Osteoblast (primary cell): ENCODE results near the gene MCL1. TPM values are rescaled to one million over a fixed set of nuclear protein-coding genes. Genes with fewer than 3 reads are reported as not detected.

Experiments used
- DNase-seq: peaks from one replicate; pipeline ENCODE4 v3.0.0; 2011; ENCODE audit warnings: low spot score, mixed read lengths; ENCODE audit not compliant: insufficient read length; ENCODE audit errors: missing footprints
- H2AFZ ChIP-seq: 2 replicates; pipeline ENCODE4 v1.6.0; 2011; ENCODE audit warnings: mild to moderate bottlenecking, low read length
- H3K27ac ChIP-seq: 2 replicates; pipeline ENCODE4 v1.5.1; 2011; ENCODE audit warnings: mild to moderate bottlenecking, low read depth, low read length, moderate library complexity
- H3K27me3 ChIP-seq: 2 replicates; pipeline ENCODE4 v1.6.0; 2012; ENCODE audit warnings: mild to moderate bottlenecking, control low read depth, inconsistent platforms, low read length, moderate library complexity; ENCODE audit not compliant: insufficient read depth
- H3K36me3 ChIP-seq: 2 replicates; pipeline ENCODE4 v1.5.1; 2011; ENCODE audit warnings: mild to moderate bottlenecking, low read length, control low read depth, moderate library complexity; ENCODE audit not compliant: insufficient read depth
- H3K4me1 ChIP-seq: 2 replicates; pipeline ENCODE4 v1.5.1; 2011; ENCODE audit warnings: mild to moderate bottlenecking, low read length, control low read depth, moderate library complexity; ENCODE audit not compliant: insufficient read depth
- H3K4me2 ChIP-seq: 2 replicates; pipeline ENCODE4 v1.6.0; 2011; ENCODE audit warnings: mild to moderate bottlenecking, low read length; ENCODE audit not compliant: insufficient read depth
- H3K4me3 ChIP-seq: fragments of 200-600 bp; sonication (generic); 3 replicates; pipeline ENCODE4 v1.5.1; 2012; ENCODE audit warnings: mild to moderate bottlenecking, low read length, inconsistent platforms; ENCODE audit not compliant: insufficient read depth
- H3K79me2 ChIP-seq: 2 replicates; pipeline ENCODE4 v1.6.0; 2012; ENCODE audit warnings: mild to moderate bottlenecking, low read length, control low read depth, inconsistent platforms; ENCODE audit not compliant: insufficient read depth
- H3K9me3 ChIP-seq: 2 replicates; pipeline ENCODE4 v1.5.1; 2011; ENCODE audit warnings: low read depth, low read length, control low read depth
- H4K20me1 ChIP-seq: 2 replicates; pipeline ENCODE4 v1.6.0; 2012; ENCODE audit warnings: mild to moderate bottlenecking, low read length, control low read depth; ENCODE audit not compliant: insufficient read depth
- CTCF ChIP-seq: IDR thresholded peaks from 2 replicates; pipeline ENCODE4 v1.5.1; 2011; ENCODE audit warnings: mild to moderate bottlenecking, low read depth, low read length, moderate library complexity; ENCODE audit errors: extremely low read depth
- total RNA-seq: library from RNA; depleted of rRNA; stranded (reverse); fragments of >200 nt; gene quantifications from 2 replicates; pipeline ENCODE4 v1.2.3, GENCODE V29; 2012

Gene MCL1
- total RNA-seq, 1 donor, result 176 TPM

- H4K20me1 ChIP-seq, result no peaks in the 10 kb centered on the region
- H3K4me1 ChIP-seq, result peaks cover 18% of the 10 kb centered on the region
- peaks cover 20% of the 10 kb centered on the region for H3K79me2 ChIP-seq
- H2AFZ ChIP-seq, result no peak overlapping the region
- no peaks in the 10 kb centered on the region for H3K27me3 ChIP-seq
- H3K4me3 ChIP-seq, result no peak overlapping the region
- peaks cover 55% of the 10 kb centered on the region for H3K36me3 ChIP-seq
- DNase-seq, result peak; percentile 93
- no peaks in the 10 kb centered on the region for H3K9me3 ChIP-seq
- H3K27ac ChIP-seq, result peak overlapping the region; percentile 59
- TF ChIP-seq CTCF, result peak; percentile 51
- H3K4me2 ChIP-seq, result peak overlapping the region; percentile 12
These were observed 40.4 kb upstream of the MCL1 start for GRCh38 chr1:150619576-150620509.

GRCh38 chr1:150615346-150616201 is 36.2 kb upstream of the MCL1 start:
- no peak overlapping the region for H2AFZ ChIP-seq
- H3K9me3 ChIP-seq, result no peaks in the 10 kb centered on the region
- no peak for TF ChIP-seq CTCF
- H3K27ac ChIP-seq, result no peak overlapping the region
- DNase-seq, result no peak
- H4K20me1 ChIP-seq, result no peaks in the 10 kb centered on the region
- H3K4me2 ChIP-seq, result no peak overlapping the region
- H3K4me3 ChIP-seq, result no peak overlapping the region
- H3K79me2 ChIP-seq, result peaks cover 5% of the 10 kb centered on the region
- peaks cover 29% of the 10 kb centered on the region for H3K36me3 ChIP-seq
- peaks cover 51% of the 10 kb centered on the region for H3K4me1 ChIP-seq
- no peaks in the 10 kb centered on the region for H3K27me3 ChIP-seq

- peaks cover 37% of the 10 kb centered on the region for H3K4me1 ChIP-seq
- DNase-seq, result peak; percentile 92
- no peak for TF ChIP-seq CTCF
- peaks cover 21% of the 10 kb centered on the region for H3K36me3 ChIP-seq
- H3K9me3 ChIP-seq, result no peaks in the 10 kb centered on the region
- no peaks in the 10 kb centered on the region for H4K20me1 ChIP-seq
- no peak overlapping the region for H2AFZ ChIP-seq
- H3K79me2 ChIP-seq, result peaks cover 5% of the 10 kb centered on the region
- H3K27me3 ChIP-seq, result no peaks in the 10 kb centered on the region
- H3K4me3 ChIP-seq, result peak overlapping the region; percentile 43
- H3K4me2 ChIP-seq, result peak overlapping the region; percentile 77
- H3K27ac ChIP-seq, result peak overlapping the region; percentile 92
These were observed 33.9 kb upstream of the MCL1 start for GRCh38 chr1:150613061-150613920.
